GM12865 (cell line): ENCODE results near the gene TCF20.

Source experiments
- DNase-seq: peaks from one replicate; pipeline ENCODE4 v3.0.0; 2010; ENCODE audit warnings: low read depth
- H3K4me3 ChIP-seq: 2 replicates; pipeline ENCODE4 v1.5.1; 2011; ENCODE audit warnings: mild to moderate bottlenecking, low read depth, low read length, control low read depth
- TF ChIP-seq, protein P1 (sequence below): IDR thresholded peaks from 2 replicates; pipeline ENCODE4 v1.5.1; 2011; ENCODE audit warnings: low read length, control low read depth, low read depth, inconsistent platforms; ENCODE audit not compliant: insufficient read depth; ENCODE audit errors: missing control alignments

The TCF20 gene

DNA sequence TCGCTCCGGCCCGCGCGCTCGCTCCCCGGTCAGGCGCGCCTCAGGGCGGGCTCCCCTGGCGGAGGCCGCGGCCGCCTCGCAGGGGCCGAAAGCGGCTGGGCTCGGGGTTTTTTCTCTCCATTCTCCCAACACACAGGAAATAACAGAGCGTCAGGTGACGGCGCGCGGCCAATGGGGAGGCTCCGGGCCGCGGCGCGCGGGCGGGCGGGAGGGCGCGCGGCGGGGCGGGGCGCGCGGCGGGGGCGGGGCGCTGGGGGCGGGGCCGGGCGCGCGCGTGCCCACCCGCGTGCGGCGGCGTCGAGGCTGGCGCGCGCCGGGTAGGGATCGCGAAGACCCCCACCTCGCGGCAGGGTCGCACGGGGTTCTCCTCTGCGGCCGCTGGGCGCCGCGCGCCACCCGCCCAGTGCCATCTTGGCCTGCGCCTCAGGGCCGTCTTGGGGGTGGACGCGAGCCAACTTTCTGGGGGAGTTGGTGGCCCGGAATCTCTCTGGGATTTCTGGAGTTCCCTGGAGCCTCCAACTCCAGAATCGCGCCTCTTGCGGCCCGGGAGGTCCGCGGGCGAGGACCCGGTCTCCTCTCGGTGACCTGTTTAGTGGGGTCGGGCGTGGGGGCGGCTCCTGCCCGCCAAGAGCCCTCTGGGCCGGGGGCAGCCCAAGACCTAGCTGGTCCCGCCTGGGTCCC is at the start of gene TCF20:
Gene TCF20 (minus strand): TSS at position 144 of the 681 bp plus-strand sequence. CDS start 55,348 bp downstream, outside the sequence.
- peak; percentile 87 for DNase-seq
- H3K4me3 ChIP-seq = peak within 1 kb of the TSS; percentile 79

DNA sequence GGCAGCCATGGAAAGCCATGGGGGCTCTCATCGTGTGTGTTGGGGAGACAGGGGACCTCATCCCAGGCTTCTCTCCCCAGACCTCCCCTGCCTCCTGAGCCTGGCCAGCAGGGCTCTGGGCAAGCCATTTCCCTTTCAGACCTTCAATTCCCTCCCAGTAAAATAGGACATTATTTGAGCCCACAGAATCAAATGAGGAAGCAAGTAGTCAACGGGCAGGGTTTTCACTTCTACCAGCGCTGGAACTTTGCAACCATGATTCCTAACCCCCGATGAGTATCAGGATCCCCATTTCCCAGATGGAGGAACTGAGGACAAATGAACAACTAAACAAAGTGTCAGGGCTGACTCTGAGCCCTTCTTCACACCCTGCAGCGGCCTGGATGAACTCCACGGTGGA is 48.9 kb upstream of the TCF20 start:
- H3K4me3 ChIP-seq = no peak overlapping the region
- DNase-seq = no peak
- TF ChIP-seq, protein P1, sequence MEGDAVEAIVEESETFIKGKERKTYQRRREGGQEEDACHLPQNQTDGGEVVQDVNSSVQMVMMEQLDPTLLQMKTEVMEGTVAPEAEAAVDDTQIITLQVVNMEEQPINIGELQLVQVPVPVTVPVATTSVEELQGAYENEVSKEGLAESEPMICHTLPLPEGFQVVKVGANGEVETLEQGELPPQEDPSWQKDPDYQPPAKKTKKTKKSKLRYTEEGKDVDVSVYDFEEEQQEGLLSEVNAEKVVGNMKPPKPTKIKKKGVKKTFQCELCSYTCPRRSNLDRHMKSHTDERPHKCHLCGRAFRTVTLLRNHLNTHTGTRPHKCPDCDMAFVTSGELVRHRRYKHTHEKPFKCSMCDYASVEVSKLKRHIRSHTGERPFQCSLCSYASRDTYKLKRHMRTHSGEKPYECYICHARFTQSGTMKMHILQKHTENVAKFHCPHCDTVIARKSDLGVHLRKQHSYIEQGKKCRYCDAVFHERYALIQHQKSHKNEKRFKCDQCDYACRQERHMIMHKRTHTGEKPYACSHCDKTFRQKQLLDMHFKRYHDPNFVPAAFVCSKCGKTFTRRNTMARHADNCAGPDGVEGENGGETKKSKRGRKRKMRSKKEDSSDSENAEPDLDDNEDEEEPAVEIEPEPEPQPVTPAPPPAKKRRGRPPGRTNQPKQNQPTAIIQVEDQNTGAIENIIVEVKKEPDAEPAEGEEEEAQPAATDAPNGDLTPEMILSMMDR = no peak

More for the DNA sequence above, at the start of gene TCF20:
- TF ChIP-seq, protein P1 = no peak

DNA sequence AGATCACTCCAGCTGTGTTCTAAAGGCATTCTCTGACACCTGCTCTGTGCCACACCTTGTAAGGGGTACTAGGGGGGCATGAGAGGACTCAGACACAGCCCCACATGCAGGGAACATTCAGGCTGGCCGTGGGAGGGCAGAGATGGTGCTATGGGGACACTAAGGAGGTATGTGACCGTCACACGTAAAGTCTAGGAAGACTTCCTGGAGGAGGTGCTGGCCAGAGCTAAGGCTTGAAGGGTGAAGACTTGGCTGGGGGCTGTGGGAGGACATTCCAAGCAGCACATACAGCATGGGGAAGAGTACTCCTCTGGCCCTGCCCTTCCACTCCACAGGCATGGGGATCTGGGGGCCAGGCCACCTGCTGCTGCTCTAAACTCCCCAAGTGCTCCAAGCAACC is 48.5 kb upstream of the TCF20 start:
- DNase-seq = no peak
- TF ChIP-seq, protein P1 = no peak
- no peak overlapping the region for H3K4me3 ChIP-seq

DNA sequence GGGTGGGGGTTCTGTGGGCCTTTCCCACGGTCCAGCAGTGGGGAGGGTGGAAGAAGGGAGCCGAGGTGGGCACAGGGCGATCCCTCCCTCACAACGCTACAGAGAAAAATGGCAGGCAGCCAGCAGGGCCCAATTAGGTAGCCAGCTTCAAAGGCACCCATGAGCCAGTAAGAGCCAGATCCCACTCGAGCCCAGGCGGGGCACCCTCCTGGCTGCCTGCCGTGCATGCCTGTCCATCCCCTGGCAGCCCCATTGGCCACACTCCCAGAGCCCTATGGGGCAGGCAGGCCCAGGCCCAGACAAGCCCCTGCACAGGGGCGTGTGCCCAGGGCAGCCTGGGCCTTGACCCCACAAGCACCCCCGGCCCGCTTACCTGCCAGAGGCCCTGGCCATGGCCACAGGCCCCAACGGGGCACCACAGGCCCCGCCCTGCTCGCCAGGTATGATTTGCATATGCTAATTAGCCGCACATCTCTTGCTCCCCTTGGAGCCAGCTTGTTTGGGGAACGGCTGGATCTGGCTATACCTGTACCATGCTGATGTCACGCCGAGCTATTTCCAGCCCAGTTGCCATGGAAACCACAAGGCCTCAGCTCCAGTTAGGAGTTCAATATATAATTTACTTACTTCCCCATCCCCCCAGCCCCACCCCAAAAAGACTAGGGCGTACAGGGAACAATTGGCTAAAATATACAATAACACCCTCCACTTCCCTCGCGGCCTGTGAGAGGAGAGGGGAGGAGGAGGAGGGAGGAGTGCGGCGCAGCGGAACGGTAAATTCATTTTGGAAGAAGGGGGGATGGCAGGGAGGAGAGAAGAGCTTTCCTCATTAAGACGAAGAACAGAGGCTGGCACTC is 47.5 kb upstream of the TCF20 start:
- DNase-seq = no peak
- no peak overlapping the region for H3K4me3 ChIP-seq
- TF ChIP-seq, protein P1 = no peak

DNA sequence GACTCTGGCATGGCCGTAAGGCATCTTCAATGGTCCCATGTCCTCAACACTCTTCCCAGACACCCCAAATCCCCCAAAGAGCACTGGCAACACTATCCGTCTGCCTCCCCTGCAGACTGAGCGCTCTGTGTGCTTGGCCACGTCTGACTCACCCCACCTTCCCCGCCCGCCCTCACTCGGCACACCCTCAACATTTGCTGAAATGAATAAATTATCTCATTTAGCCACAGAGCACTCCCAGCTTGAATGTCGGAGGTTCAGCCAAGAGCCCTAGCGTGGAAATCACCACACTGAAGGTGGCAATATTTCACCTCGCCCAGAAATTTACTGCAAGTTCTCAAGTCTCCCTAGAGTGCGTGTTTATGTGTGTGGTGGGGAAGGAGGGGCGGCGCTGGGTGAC is 46.6 kb upstream of the TCF20 start:
- no peak overlapping the region for H3K4me3 ChIP-seq
- TF ChIP-seq, protein P1 = no peak
- DNase-seq = peak; percentile 26

DNA sequence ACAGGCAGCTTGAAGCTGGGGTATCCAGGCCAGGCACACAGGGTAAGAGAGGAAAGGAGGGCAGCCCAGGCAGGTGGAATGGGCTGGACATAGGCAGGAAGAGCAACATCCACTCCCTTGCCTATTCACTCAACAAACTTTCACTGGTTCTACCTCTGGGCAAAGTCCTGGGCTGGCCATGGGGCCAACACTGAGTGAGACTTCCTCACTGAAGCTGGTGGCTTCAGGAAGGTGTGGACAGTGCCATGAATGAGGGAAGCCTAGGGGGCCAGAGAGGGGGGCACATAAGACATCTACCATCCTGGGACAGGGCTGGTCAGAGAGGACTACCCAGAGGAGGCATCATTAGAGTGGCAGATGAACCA is 44.9 kb upstream of the TCF20 start:
- TF ChIP-seq, protein P1 = no peak
- no peak overlapping the region for H3K4me3 ChIP-seq
- DNase-seq = no peak
